HG02763 (cell line): Measurements from ENCODE around the gene ZBTB9.
"Not testable (repeated sequence)": the region's sequence is repeated elsewhere in the genome, so short reads cannot be mapped to it uniquely, and the experiment has no call there.

Source experiments
- ATAC-seq: cut with Tn5 transposase; IDR thresholded peaks from one replicate; pipeline ENCODE4 v1.9.1; 2021; ENCODE audit warnings: mild to moderate bottlenecking, moderate library complexity; ENCODE audit not compliant: unreplicated experiment

ZBTB9 gene

DNA sequence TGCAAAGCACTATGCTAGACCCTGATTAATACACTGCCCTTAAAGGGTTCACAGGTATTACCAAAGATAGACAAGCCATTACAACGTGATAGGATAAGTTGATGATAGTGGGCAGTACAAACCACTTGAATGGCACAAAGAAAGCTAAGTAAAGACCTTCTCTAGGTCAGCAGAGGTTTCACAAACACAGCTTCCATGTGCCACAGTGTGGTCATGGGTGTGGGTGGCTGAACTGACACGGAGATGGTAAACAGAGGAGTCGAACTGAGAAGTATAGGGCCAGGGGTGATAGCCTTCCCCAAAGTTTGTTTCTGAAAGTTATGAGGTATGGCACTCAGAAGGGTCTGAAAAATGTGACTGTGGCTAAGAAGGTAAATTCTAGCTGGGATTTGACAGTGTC is 4.3 kb downstream of the ZBTB9 start:
- no peak for ATAC-seq

DNA sequence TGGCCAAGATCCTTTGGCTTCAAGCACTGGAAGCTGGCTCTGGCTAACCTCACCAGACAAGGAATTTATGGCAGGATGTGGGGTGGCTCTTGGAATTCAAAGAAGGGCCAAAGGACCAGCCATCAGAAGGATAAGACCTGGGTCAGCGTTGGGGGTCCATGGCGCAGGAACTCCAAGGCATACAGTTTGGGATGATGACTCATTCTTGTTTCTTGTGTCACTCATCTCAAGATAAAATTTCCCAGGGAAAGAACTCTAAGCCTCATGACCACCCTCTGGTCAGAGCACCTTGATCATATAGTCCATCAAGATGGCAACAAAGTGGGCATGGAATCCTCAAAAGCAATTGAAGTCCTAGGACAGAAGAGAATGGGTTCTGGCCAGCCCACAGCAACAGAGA is 4.8 kb downstream of the ZBTB9 start:
- no peak for ATAC-seq

DNA sequence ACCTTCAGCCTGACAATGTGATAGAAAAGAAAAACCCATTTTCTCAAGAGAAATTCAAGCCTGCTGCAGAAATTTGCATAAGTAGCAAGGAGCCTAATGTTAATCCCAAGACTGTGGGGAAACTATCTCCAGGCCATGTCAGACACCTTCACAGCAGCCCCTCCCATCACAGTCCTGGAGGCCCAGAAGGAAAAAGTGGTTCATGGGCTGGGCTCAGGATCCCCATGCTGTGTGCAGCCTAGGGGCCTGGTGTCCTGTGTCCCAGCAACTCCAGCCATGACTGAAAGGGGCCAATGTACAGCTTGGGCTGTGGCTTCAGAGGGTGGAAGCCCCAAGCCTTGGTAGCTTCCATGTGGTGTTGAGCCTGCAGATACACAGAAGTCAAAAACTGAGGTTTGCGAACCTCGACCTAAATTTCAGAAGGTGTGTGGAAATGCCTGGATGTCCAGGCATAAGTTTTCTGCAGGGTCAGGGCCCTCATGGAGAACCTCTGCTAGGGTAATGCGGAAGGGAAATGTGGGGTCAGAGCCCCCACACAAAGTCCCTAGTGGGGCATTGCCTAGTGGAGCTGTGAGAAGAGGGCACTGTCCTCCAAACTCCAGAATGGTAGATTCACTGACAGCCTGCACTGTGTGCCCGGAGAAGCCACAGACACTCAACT is 11.8 kb downstream of the ZBTB9 start:
- no peak for ATAC-seq

DNA sequence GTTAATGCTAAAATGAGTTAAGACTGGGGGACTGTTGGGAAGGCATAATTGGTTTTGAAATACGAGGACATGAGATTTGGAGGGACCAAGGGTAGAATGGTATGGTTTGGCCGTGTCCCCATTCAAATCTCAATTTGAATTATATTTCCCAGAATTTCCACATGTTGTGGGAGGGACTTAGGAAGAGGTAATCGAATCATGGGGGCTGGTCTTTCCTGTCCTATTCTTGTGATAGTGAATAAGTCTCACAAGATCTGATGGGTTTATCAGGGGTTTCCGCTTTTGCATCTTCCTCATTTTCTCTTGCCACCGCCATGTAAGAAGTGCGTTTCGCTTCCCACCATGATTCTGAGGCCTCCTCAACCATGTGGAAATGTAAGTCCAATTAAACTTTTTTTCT is 12.7 kb downstream of the ZBTB9 start:
- ATAC-seq: no peak

DNA sequence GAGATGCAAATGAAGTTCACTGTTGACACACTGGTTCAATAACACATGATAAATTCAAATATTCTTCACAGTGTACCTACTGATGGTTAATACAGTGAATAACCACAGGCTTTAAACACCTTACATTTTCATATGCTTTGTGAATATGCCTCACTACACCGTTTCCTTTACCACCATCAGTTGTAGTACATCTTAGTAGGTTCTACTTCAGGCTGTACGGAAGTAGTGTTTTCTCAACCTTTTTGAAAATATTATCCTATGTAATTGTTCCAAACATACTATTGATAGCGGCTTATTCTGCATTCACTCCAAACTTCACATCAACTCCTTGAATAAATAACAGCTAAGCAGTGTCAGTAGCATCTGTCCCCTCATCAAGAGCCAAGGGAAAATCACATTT is 15.3 kb downstream of the ZBTB9 start:
- ATAC-seq: no peak

DNA sequence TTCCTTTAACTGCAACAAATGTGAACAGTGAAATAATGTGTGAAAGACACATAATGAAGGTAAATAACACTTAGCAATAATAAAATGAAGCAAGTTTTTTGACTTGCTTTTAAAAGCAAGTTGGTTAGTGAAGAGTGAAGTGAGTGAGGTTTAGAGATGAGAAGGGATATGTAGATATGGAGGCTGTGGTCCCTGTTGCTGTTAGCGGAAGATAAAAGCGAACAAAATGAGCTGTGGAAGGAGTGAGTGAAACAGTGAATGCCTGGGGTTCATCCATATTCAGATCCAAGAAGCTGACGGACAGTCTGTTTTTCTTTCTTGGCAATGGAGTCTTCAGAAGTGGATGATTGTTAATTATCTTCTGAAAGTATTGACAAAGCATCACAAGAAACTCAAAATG is 23.5 kb downstream of the ZBTB9 start:
- no peak for ATAC-seq

DNA sequence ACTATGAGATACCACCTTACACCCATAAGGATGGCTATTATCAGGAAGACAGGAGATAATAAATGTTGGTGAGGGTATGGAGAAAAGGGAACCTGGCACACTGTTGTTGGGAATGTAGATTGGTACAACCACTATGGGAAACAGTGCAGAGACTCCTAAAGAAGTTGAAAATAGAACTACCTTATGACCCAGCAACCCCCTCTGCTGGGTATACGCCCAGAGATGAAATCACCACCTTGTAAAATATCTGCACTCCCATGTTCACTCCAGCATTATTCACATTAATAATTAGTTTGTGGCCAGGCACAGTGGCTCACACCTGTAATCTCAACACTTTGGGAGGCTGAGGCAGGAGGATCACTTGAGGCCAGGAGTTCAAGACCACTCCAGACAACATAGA is 26.8 kb downstream of the ZBTB9 start:
- ATAC-seq: no peak

DNA sequence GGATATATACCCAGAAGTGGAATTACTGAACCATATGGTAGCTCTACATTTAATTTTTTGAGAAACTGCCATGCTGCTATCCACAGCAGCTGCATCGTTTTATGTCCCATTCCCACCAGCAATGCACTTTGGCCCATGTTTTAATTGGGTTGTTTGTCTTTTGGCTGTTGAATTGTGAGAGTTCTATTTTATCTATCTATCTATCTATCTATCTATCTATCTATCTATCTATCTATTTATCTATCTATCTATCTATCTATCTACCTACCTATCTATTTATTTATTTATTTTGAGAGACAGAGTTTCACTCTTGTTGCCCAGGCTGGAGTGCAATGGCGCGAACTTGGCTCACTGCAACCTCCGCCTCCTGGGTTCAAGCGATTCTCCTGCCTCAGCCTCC is 28.2 kb downstream of the ZBTB9 start:
- not testable (repeated sequence) for ATAC-seq

DNA sequence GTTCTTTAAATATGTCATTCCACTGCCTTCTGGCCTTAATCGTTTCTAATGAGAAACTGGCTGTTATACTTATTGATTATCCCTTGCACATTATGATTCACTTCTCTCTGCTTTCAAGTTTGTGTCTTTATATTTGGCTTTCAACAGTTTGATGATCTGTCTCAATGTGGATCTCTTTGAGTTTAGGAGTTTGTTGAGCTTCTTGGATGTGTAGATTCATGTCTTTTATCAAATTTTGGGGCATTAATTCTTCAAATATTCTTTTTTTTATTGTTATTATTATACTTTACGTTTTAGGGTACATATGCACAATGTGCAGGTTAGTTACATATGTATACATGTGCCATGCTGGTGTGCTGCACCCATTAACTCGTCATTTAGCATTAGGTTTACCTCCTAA is 29.3 kb downstream of the ZBTB9 start:
- ATAC-seq: no peak

DNA sequence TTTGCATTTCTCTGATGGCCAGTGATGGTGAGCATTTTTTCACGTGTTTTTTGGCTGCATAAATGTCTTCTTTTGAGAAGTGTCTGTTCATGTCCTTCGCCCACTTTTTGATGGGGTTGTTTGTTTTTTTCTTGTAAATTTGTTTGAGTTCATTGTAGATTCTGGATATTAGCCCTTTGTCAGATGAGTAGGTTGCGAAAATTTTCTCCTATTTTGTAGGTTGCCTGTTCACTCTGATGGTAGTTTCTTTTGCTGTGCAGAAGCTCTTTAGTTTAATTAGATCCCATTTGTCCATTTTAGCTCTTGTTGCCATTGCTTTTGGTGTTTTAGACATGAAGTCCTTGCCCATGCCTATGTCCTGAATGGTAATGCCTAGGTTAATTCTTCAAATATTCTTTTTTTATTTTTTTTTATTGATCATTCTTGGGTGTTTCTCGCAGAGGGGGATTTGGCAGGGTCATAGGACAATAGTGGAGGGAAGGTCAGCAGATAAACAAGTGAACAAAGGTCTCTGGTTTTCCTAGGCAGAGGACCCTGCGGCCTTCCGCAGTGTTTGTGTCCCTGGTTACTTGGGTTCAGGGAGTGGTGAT is 30.4 kb downstream of the ZBTB9 start:
- ATAC-seq: not testable (repeated sequence)

DNA sequence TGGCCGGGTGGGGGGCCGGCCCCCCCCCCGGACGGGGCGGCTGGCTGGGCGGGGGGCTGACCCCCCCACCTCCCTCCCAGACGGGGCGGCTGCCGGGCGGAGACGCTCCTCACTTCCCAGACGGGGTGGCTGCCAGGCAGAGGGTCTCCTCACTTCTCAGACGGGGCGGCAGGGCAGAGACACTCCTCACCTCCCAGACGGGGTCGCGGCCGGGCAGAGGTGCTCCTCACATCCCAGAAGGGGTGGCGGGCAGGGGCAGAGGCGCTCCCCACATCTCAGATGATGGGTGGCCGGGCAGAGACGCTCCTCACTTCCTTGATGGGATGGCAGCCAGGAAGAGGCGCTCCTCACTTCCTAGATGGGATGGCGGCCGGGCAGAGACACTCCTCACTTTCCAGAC is 31.3 kb downstream of the ZBTB9 start:
- not testable (repeated sequence) for ATAC-seq

DNA sequence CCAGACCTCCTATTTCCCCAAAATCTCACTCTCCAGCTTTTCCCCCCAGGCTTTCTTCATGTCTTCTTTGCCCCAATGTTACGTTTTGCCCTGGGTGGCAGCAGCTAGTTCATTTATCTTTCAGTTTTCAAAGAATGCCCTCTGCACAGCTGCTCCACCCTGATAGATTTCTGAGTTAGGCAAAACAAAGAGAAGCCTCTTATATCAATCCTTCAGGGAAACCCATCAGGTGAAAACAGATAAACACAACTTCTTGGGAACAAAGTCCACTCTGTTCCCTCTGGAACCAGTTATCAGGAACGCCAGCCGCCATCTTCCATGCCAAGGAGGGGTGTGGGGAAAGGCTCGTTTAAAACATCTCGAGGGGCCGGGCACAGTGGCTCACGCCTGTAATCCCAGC is 34.0 kb downstream of the ZBTB9 start:
- ATAC-seq: no peak

DNA sequence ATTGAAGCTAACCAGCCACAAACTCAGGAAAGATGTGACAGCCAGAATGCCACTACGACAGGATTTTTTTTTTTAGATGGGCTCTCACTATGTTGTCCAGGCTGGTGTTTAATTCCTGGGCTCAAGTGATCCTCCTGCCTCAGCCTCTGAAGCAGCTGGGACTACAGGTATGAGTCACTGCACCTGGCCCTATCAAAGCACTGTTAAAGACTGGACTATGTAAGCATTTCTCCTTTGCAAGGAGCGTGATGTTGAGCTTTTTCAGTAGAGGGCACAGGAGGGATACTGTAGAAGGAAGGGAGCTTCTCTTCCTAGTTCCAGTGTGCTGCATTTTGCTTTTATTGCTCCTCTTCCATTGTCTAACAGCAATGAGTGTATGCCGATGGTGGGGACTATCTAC is 35.8 kb downstream of the ZBTB9 start:
- ATAC-seq: no peak

DNA sequence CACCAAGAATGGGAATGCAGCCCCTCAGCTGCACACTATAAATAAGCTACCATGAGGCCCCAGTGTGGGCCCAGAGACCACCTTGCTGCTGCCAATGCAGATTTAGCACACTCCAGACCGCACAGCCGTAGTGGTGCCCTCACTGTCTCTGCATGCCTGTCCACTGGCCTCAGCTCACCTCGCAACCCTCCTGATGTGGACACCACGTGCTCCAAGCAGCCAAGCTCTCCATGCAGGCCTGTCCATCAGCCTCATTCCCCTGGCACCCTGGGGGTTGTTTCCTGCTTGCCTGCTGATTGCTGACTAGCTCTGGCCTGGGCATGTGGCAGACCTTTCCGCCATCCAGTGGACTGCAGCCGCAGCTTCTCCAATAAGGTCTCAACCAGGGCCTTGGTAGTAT is 36.2 kb downstream of the ZBTB9 start:
- ATAC-seq: no peak

DNA sequence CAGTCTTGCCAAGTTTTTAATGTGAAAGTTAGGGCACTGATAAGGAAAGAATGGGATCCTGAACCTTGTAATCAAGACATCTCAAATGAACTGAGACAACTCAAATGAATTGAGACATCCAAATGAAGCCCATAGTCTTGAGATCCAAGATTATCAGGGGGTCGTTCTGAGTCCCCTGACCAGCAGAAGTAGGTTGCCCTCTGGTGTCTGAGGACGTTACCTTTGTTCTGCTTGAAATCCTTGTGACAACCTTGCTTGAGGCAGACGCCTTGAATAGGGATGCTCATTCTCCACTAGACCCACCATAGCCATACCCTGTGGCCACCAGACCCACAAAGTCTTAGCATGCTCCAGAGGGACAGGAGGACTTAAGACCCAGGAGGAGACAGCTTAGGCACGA is 37.7 kb downstream of the ZBTB9 start:
- no peak for ATAC-seq

DNA sequence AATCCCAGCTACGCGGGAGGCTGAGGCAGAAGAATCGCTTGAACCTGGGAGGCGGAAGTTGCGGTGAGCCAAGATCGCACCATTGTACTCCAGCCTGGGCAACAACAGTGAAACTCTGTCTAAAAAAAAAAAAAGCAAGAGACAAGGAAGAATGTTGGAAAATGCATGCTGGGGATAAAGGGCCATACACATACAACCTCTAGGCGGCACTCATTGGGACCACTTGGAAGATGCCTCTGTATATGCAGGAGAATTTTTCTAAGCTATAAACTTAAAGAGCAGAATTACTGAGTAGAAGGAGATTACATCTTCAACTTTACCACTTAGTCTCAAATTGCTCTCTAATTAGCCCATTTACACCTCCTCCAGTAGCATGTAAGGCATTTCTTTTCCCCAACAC is 42.8 kb downstream of the ZBTB9 start:
- ATAC-seq: no peak

DNA sequence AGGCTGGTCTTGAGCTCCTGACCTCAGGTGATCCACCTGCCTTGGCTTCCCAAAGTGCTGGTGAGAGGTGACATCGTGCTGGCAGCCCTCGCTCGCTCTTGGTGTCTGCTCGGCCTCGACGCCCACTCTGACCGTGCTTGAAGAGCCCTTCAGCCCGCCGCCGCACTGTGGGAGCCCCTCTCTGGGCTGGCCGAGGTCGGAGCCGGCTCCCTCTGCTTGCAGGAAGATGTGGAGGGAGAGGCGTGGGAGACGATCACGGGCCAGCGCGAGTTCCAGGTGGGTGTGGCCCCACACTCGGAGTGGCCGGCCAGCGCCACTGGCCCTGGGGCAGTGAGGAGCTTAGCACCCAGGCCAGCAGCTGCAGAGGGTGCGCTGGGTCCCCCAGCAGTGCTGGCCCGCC is 48.1 kb downstream of the ZBTB9 start:
- ATAC-seq: no peak

DNA sequence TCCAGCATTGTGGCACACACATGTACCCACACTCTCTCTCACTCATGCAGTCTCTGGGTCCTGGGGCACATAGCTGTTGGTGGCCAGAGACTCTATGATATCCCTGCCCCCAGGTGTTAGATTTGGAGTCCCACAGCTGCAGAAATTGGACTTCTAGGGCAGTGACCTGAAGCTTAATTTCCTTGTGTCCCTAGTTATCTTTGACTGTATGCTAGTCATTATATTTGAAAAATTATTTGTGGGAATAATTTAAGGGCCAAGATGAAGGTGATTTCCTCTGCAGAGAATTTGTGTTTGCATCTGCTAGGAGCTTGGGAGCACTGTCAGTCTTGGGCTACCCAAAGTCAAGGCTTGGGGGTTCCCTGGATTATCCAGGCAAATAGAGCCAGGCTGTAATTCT is 50.1 kb downstream of the ZBTB9 start:
- no peak for ATAC-seq

DNA sequence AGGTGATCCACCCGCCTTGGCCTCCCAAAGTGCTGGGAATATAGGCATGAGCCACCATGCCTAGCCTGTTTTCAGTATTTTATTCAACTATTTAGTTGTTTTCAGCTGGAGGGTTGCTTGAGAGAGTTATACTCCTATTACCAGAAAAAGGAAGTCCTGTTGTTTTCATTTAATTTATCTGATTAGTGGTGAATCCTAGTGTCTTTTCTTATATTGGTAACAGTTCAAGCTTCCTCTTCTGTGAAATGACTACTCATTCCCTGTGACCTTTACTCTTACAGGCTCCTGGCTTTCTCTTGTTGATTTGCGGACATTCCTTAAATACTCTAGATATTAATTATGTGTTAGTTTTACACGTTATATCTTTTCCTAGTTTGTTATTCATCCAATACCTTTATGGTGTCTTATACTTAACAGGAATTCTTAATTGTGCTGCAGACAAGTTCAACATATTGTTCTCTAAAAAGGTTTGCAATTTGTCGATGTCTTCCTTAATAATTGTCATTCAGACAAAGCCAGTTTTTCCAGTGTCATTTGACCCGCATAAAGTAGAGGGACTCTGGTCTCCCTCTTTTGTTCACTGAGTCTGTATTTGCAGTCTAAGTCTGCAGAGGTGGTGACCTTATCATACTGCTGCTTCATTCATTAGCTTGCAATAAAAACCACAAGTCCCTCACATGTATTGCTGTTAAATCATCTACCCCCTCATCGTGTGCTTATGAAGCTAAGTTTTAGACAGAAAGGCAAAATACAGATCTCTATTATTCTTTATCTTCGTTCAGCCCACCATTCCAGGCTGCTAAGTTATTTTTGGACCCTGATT is 51.4 kb downstream of the ZBTB9 start:
- no peak for ATAC-seq
